Fibroblast of lung (primary cell): ENCODE results near the gene MYBPH. TPM values are rescaled to one million over a fixed set of nuclear protein-coding genes. Genes with fewer than 3 reads are reported as not detected.

Experiments used
- DNase-seq, 2 donors: peaks; one replicate each; pipeline versions ENCODE4 v3.0.0 to v3.0.0-alpha.2; 2010; ENCODE audit warnings: low read depth in 2 of 2
- H2AFZ ChIP-seq: 2 replicates; pipeline ENCODE4 v1.5.1; 2012; ENCODE audit warnings: low read length, control low read depth, inconsistent platforms
- H3K27ac ChIP-seq: 2 replicates; pipeline ENCODE4 v1.5.1; 2011; ENCODE audit warnings: low read length, control low read depth; ENCODE audit not compliant: insufficient read depth
- H3K27me3 ChIP-seq: 2 replicates; pipeline ENCODE4 v1.5.1; 2011; ENCODE audit warnings: mild to moderate bottlenecking, low read length; ENCODE audit not compliant: control insufficient read depth, insufficient read depth
- H3K36me3 ChIP-seq: 2 replicates; pipeline ENCODE4 v1.5.1; 2011; ENCODE audit warnings: low read length; ENCODE audit not compliant: control insufficient read depth, insufficient read depth
- H3K4me1 ChIP-seq: 2 replicates; pipeline ENCODE4 v1.5.1; 2011; ENCODE audit warnings: low read length; ENCODE audit not compliant: control insufficient read depth, insufficient read depth; ENCODE audit errors: extremely low read depth
- H3K4me2 ChIP-seq: 2 replicates; pipeline ENCODE4 v1.5.1; 2011; ENCODE audit warnings: low read length, control low read depth; ENCODE audit not compliant: insufficient read depth; ENCODE audit errors: extremely low read depth
- H3K4me3 ChIP-seq, 4 experiments: fragments of 200-600 bp in 1 of 4; sonication (generic) in 1 of 4; replicated peaks in 1 of 4; 2 replicates each; pipeline ENCODE4 v1.5.1; 2011 to 2016; ENCODE audit warnings: low read length in 4 of 4, low read depth in 3 of 4, mild to moderate bottlenecking in 3 of 4, control low read depth in 2 of 4, inconsistent platforms in 1 of 4, mixed read lengths in 1 of 4; ENCODE audit not compliant: insufficient read depth in 1 of 4; ENCODE audit errors: control extremely low read depth in 1 of 4
- H3K79me2 ChIP-seq: 2 replicates; pipeline ENCODE4 v1.5.1; 2012; ENCODE audit warnings: mild to moderate bottlenecking, low read length, inconsistent platforms; ENCODE audit not compliant: control insufficient read depth, insufficient read depth
- H3K9ac ChIP-seq: 2 replicates; pipeline ENCODE4 v1.5.1; 2011; ENCODE audit warnings: mild to moderate bottlenecking, low read length, control low read depth; ENCODE audit not compliant: insufficient read depth
- H3K9me3 ChIP-seq: 2 replicates; pipeline ENCODE4 v1.5.1; 2012; ENCODE audit warnings: low read depth, low read length; ENCODE audit not compliant: control insufficient read depth, insufficient read depth
- H4K20me1 ChIP-seq: 2 replicates; pipeline ENCODE4 v1.5.1; 2011; ENCODE audit warnings: low read length; ENCODE audit not compliant: control insufficient read depth, insufficient read depth; ENCODE audit errors: extremely low read depth
- CTCF ChIP-seq, 2 donors: IDR thresholded peaks in 1 of 2; conservative IDR thresholded peaks in 1 of 2; 1 replicate in 1 of 2; 2 replicates in 1 of 2; pipeline ENCODE4 v1.5.1; 2011 to 2012; ENCODE audit warnings: low read length in 2 of 2, control low read depth in 1 of 2, inconsistent platforms in 1 of 2, low read depth in 1 of 2, mild to moderate bottlenecking in 1 of 2
- EZH2 ChIP-seq: IDR thresholded peaks from 2 replicates; pipeline ENCODE4 v1.5.1; 2012; ENCODE audit warnings: low read length, control low read depth, mild to moderate bottlenecking; ENCODE audit errors: missing control alignments
- polyA plus RNA-seq, 2 donors: library from polyadenylated mRNA; depleted of rRNA in 1 of 2; stranded (reverse) in 1 of 2; unstranded in 1 of 2; fragments of >200 nt; gene quantifications; 2 replicates each; pipeline ENCODE4 v1.2.1, GENCODE V29; 2011 to 2012; ENCODE audit warnings: missing spikeins in 1 of 2
- total RNA-seq: library from RNA; depleted of rRNA; stranded (reverse); fragments of >200 nt; gene quantifications from 2 replicates; pipeline ENCODE4 v1.2.1, GENCODE V29; 2014

MYBPH gene
- total and polyA plus RNA-seq, 2 donors (not counting 1 experiment from before 2014, with no cell fraction given), result 0.17 to 5.5 TPM

- H4K20me1 ChIP-seq, result no peaks in the 10 kb centered on the region
- H3K79me2 ChIP-seq, result no peaks in the 10 kb centered on the region
- H3K27me3 ChIP-seq, result no peaks in the 10 kb centered on the region
- H2AFZ ChIP-seq, result no peak overlapping the region
- H3K9ac ChIP-seq, result no peak overlapping the region
- H3K4me1 ChIP-seq, result no peaks in the 10 kb centered on the region
- H3K36me3 ChIP-seq, result no peaks in the 10 kb centered on the region
- DNase-seq, result no peak
- TF ChIP-seq CTCF (conservative IDR thresholded peaks at IDR 0.05 in 1 of 2, IDR thresholded peaks at IDR 0.05 in 1 of 2; ENCODE audit: low read depth in 1 of 2, low read length in 2 of 2) (no peak), EZH2 (no peak)
- no peak overlapping the region for H3K27ac ChIP-seq
- no peaks in the 10 kb centered on the region for H3K9me3 ChIP-seq
- H3K4me3 ChIP-seq, result no peak overlapping the region
- no peak overlapping the region for H3K4me2 ChIP-seq
These were observed 35.4 kb upstream of the MYBPH start for GRCh38 chr1:203210988-203211387.

GRCh38 chr1:203210350-203210749 lies 34.7 kb upstream of the MYBPH start:
- Histone ChIP-seq H2AFZ (no peak overlapping the region), H3K4me2 (no peak overlapping the region), H4K20me1 (no peaks in the 10 kb centered on the region), H3K4me1 (no peaks in the 10 kb centered on the region), H3K79me2 (no peaks in the 10 kb centered on the region), H3K4me3 (no peak overlapping the region), H3K9me3 (no peaks in the 10 kb centered on the region), H3K27me3 (no peaks in the 10 kb centered on the region), H3K9ac (no peak overlapping the region), H3K27ac (no peak overlapping the region), H3K36me3 (no peaks in the 10 kb centered on the region)
- TF ChIP-seq EZH2, result no peak
- no peak for TF ChIP-seq CTCF (conservative IDR thresholded peaks at IDR 0.05 in 1 of 2, IDR thresholded peaks at IDR 0.05 in 1 of 2; ENCODE audit: low read depth in 1 of 2, low read length in 2 of 2)
- no peak for DNase-seq

- Histone ChIP-seq H4K20me1 (no peaks in the 10 kb centered on the region), H2AFZ (no peak overlapping the region), H3K4me2 (no peak overlapping the region), H3K36me3 (no peaks in the 10 kb centered on the region), H3K27ac (no peak overlapping the region), H3K4me1 (no peaks in the 10 kb centered on the region), H3K4me3 (no peak overlapping the region), H3K9me3 (no peaks in the 10 kb centered on the region), H3K27me3 (no peaks in the 10 kb centered on the region), H3K79me2 (no peaks in the 10 kb centered on the region), H3K9ac (no peak overlapping the region)
- no peak for TF ChIP-seq EZH2
- no peak for TF ChIP-seq CTCF (conservative IDR thresholded peaks at IDR 0.05 in 1 of 2, IDR thresholded peaks at IDR 0.05 in 1 of 2; ENCODE audit: low read depth in 1 of 2, low read length in 2 of 2)
- DNase-seq, result no peak
These were observed 32.6 kb upstream of the MYBPH start for GRCh38 chr1:203208181-203208580.
